Measurements from ENCODE around the gene TMEM144. TPM values are rescaled to one million over a fixed set of nuclear protein-coding genes. Genes with fewer than 3 reads are reported as not detected.

TMEM144 gene
- total RNA-seq, 1 experiment from 2014 or later: 6.0 TPM

GRCh38 chr4:158202481-158202880 lies 7.8 kb upstream of the TMEM144 start:
- no peaks in the 10 kb centered on the region for H3K27me3 ChIP-seq (ENCODE audit: control insufficient read depth, insufficient read depth, low read length)
- H3K9me3 ChIP-seq (ENCODE audit: control insufficient read depth, insufficient read depth, low read depth, low read length): no peaks in the 10 kb centered on the region
- ChIA-PET POLR2A (no interaction called here), CTCF (no interaction called here)
- no peak overlapping the region for H3K27ac ChIP-seq (ENCODE audit: low read length)
- in situ Hi-C loops (cut with HindIII; ENCODE audit: low pct_unique_long_range_greater_than_20kb, low sequenced_read_pairs) (no loop called here), intact Hi-C loops (cut with micrococcal nuclease; ENCODE audit: unreplicated experiment) (no loop called here)
- DNase-seq (ENCODE audit: low read depth, low spot score): no peak
- TF ChIP-seq POLR2AphosphoS5 (IDR thresholded peaks at IDR 0.05; ENCODE audit: low read depth, low read length): no peak
- no peaks in the 10 kb centered on the region for H3K36me3 ChIP-seq (ENCODE audit: control insufficient read depth, insufficient read depth, low read length)
- no TSS peak for BruUV-seq (replicated peaks)
- H3K4me1 ChIP-seq (ENCODE audit: control insufficient read depth, insufficient read depth, low read length): no peaks in the 10 kb centered on the region
- ATAC-seq: no peak
- no peak overlapping the region for H3K4me3 ChIP-seq (ENCODE audit: low read depth in 2 of 2, low read length in 2 of 2)

DNA sequence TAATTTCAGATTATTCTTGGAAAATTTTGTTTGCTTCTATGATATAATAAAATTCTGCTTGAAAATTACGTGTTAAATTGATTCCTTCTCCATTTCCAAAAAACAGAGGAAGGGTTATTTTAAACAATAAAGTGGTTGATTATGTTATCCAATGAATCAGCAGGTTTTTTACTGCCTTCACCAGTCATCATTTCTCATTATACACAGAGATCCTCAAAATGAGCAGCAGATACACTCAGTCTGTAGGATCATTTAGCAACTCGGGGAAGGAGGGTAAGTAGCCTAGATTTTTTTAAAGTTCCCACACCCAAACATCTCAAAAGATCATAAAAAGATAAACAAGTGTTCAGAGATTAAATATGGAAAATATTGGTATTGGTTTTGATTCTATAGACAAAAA lies 6.8 kb upstream of the TMEM144 start:
- H3K27me3 ChIP-seq (ENCODE audit: control insufficient read depth, insufficient read depth, low read length): no peaks in the 10 kb centered on the region
- BruUV-seq (replicated peaks): no TSS peak
- ChIA-PET POLR2A (interaction anchor here (0.6 kb wide), 1 partner anchor 40 kb away, joined by 3 read pairs; no protein-coding TSS in a partner anchor), CTCF (no interaction called here)
- intact Hi-C loops (cut with micrococcal nuclease; ENCODE audit: unreplicated experiment) (no loop called here), in situ Hi-C loops (cut with HindIII; ENCODE audit: low pct_unique_long_range_greater_than_20kb, low sequenced_read_pairs) (no loop called here)
- ATAC-seq: no peak
- no peak overlapping the region for H3K4me3 ChIP-seq (ENCODE audit: low read depth in 2 of 2, low read length in 2 of 2)
- no peak for DNase-seq (ENCODE audit: low read depth, low spot score)
- H3K9me3 ChIP-seq (ENCODE audit: control insufficient read depth, insufficient read depth, low read depth, low read length): no peaks in the 10 kb centered on the region
- H3K27ac ChIP-seq (ENCODE audit: low read length): no peak overlapping the region
- no peak for TF ChIP-seq CTCF (IDR thresholded peaks at IDR 0.05)
- no peak for TF ChIP-seq SIN3A (IDR thresholded peaks at IDR 0.05; ENCODE audit: borderline replicate concordance, insufficient read depth, low read depth, low read length)
- TF ChIP-seq, protein P1, sequence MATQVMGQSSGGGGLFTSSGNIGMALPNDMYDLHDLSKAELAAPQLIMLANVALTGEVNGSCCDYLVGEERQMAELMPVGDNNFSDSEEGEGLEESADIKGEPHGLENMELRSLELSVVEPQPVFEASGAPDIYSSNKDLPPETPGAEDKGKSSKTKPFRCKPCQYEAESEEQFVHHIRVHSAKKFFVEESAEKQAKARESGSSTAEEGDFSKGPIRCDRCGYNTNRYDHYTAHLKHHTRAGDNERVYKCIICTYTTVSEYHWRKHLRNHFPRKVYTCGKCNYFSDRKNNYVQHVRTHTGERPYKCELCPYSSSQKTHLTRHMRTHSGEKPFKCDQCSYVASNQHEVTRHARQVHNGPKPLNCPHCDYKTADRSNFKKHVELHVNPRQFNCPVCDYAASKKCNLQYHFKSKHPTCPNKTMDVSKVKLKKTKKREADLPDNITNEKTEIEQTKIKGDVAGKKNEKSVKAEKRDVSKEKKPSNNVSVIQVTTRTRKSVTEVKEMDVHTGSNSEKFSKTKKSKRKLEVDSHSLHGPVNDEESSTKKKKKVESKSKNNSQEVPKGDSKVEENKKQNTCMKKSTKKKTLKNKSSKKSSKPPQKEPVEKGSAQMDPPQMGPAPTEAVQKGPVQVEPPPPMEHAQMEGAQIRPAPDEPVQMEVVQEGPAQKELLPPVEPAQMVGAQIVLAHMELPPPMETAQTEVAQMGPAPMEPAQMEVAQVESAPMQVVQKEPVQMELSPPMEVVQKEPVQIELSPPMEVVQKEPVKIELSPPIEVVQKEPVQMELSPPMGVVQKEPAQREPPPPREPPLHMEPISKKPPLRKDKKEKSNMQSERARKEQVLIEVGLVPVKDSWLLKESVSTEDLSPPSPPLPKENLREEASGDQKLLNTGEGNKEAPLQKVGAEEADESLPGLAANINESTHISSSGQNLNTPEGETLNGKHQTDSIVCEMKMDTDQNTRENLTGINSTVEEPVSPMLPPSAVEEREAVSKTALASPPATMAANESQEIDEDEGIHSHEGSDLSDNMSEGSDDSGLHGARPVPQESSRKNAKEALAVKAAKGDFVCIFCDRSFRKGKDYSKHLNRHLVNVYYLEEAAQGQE (IDR thresholded peaks at IDR 0.05; ENCODE audit: insufficient read depth in 1 of 2, low read depth in 2 of 2, low read length in 1 of 2): no peak
- TF ChIP-seq TCF7L2 (IDR thresholded peaks at IDR 0.05; ENCODE audit: low read depth, low read length): no peak
- TF ChIP-seq POLR2AphosphoS5 (IDR thresholded peaks at IDR 0.05; ENCODE audit: low read depth, low read length): no peak
- H3K4me1 ChIP-seq (ENCODE audit: control insufficient read depth, insufficient read depth, low read length): no peaks in the 10 kb centered on the region
- no peaks in the 10 kb centered on the region for H3K36me3 ChIP-seq (ENCODE audit: control insufficient read depth, insufficient read depth, low read length)

DNA sequence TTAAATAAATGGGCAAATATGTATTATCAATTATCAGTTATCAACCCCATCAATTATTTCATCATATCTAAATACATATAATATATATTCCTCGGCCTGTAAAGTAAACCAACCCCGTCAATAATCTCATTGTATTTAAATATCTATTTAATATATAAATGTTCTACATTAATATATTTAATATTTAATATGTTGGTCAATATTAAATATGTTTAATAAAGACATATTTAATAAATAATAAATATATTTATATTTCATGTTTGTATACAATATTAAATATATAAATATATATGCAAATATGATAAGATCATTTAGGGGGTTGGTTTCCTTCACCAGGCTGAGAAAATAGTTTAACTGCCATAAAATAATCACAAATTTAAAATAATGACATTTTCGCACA lies 6.4 kb upstream of the TMEM144 start:
- TF ChIP-seq POLR2AphosphoS5 (IDR thresholded peaks at IDR 0.05; ENCODE audit: low read depth, low read length) (no peak), CTCF (IDR thresholded peaks at IDR 0.05) (no peak), TCF7L2 (IDR thresholded peaks at IDR 0.05; ENCODE audit: low read depth, low read length) (no peak)
- TF ChIP-seq, protein P1 (IDR thresholded peaks at IDR 0.05; ENCODE audit: insufficient read depth in 1 of 2, low read depth in 2 of 2, low read length in 1 of 2): no peak
- no TSS peak for BruUV-seq (replicated peaks)
- H3K4me1 ChIP-seq (ENCODE audit: control insufficient read depth, insufficient read depth, low read length): no peaks in the 10 kb centered on the region
- H3K36me3 ChIP-seq (ENCODE audit: control insufficient read depth, insufficient read depth, low read length): no peaks in the 10 kb centered on the region
- no peak overlapping the region for H3K27ac ChIP-seq (ENCODE audit: low read length)
- ChIA-PET POLR2A (no interaction called here), CTCF (no interaction called here)
- no peaks in the 10 kb centered on the region for H3K27me3 ChIP-seq (ENCODE audit: control insufficient read depth, insufficient read depth, low read length)
- intact Hi-C loops (cut with micrococcal nuclease; ENCODE audit: unreplicated experiment): no loop called here
- in situ Hi-C loops (cut with HindIII; ENCODE audit: low pct_unique_long_range_greater_than_20kb, low sequenced_read_pairs): no loop called here
- H3K4me3 ChIP-seq (ENCODE audit: low read depth in 2 of 2, low read length in 2 of 2): no peak overlapping the region
- DNase-seq (ENCODE audit: low read depth, low spot score): no peak
- no peaks in the 10 kb centered on the region for H3K9me3 ChIP-seq (ENCODE audit: control insufficient read depth, insufficient read depth, low read depth, low read length)
- ATAC-seq: no peak
